Fibroblast of mammary gland (primary cell): ENCODE results near the gene KCNH6.

Experiments
- DNase-seq: peaks from one replicate; pipeline ENCODE4 v3.0.0-alpha.2; 2010; ENCODE audit warnings: low read depth
- H3K4me3 ChIP-seq: 2 replicates; pipeline ENCODE4 v1.5.1; 2011; ENCODE audit warnings: low read depth, mild to moderate bottlenecking, low read length, moderate library complexity; ENCODE audit not compliant: control insufficient read depth
- CTCF ChIP-seq: conservative IDR thresholded peaks from 2 replicates; pipeline ENCODE4 v1.5.1; 2011; ENCODE audit warnings: low read depth, low read length, inconsistent platforms; ENCODE audit not compliant: control insufficient read depth, insufficient read depth

Gene KCNH6

GRCh38 chr17:63511331-63511730 lies 11.8 kb upstream of the KCNH6 start:
- H3K4me3 ChIP-seq = no peak overlapping the region
- no peak for TF ChIP-seq CTCF
- DNase-seq = no peak

- H3K4me3 ChIP-seq = no peak overlapping the region
- no peak for TF ChIP-seq CTCF
- no peak for DNase-seq
These were observed 10.8 kb upstream of the KCNH6 start for GRCh38 chr17:63512388-63512787.

- no peak for TF ChIP-seq CTCF
- no peak for DNase-seq
- no peak overlapping the region for H3K4me3 ChIP-seq
These were observed 10.1 kb upstream of the KCNH6 start for GRCh38 chr17:63512896-63513644.

GRCh38 chr17:63514477-63514876 lies 8.7 kb upstream of the KCNH6 start:
- H3K4me3 ChIP-seq = no peak overlapping the region
- no peak for DNase-seq
- TF ChIP-seq CTCF = no peak

- no peak for DNase-seq
- H3K4me3 ChIP-seq = no peak overlapping the region
- no peak for TF ChIP-seq CTCF
These were observed 8.2 kb upstream of the KCNH6 start for GRCh38 chr17:63514974-63515373.

GRCh38 chr17:63515426-63515825 lies 7.7 kb upstream of the KCNH6 start:
- H3K4me3 ChIP-seq = no peak overlapping the region
- no peak for TF ChIP-seq CTCF
- DNase-seq = no peak
